IPS DF 4.7 (cell line): Measurements from ENCODE around the gene PPIP5K1.
"Not testable (repeated sequence)": the region's sequence is repeated elsewhere in the genome, so short reads cannot be mapped to it uniquely, and the experiment has no call there.

Experiments
- DNase-seq: peaks from one replicate; pipeline ENCODE4 v3.0.0-alpha.2; 2013; ENCODE audit warnings: low spot score; ENCODE audit errors: extremely low read depth

Gene PPIP5K1

GRCh38 chr15:43545426-43545825, 44.6 kb downstream of the PPIP5K1 start:
- DNase-seq: no peak

GRCh38 chr15:43544266-43544665, 45.7 kb downstream of the PPIP5K1 start:
- no peak for DNase-seq

DNA sequence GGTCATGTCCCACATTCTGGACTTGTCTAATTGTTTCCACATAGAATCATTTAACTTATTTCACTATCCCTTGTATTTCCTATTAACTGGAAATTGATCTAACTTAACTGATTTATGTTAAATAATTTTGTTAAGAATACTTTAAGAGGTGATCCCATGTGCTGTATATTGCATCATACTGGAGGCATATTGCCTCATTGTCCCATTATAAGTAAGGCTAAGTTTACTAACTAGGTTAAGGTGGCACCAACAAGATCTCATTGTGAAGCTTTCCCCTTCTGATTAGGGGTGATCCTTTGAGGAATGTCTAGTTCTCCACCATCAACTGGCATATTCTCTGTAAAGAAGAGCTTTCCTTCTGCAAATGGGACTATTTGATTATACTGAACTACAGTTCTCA, 48.2 kb downstream of the PPIP5K1 start:
- DNase-seq: no peak

GRCh38 chr15:43538091-43538490, 51.9 kb downstream of the PPIP5K1 start:
- no peak for DNase-seq

- no peak for DNase-seq
Observed at GRCh38 chr15:43534897-43535296, 55.1 kb downstream of the PPIP5K1 start.

DNA sequence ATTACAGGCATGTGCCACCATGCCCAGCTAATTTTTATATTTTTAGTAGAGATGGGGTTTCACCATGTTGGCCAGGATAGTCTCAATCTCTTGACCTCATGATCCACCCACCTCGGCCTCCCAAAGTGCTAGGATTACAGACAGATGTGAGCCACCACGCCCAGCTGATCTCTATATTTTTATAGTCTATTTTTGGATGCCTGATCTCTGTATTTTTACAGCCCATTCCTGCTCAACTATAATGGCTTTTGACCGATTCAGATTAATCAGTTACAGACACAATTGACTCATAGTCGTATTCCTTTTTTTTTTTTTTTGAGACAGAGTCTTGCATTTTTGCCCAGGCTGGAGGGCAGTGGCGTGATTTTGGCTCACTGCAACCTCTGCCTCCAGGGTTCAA, 57.2 kb downstream of the PPIP5K1 start:
- not testable (repeated sequence) for DNase-seq

- DNase-seq: no peak
Observed at GRCh38 chr15:43531018-43531670, 58.9 kb downstream of the PPIP5K1 start.

DNA sequence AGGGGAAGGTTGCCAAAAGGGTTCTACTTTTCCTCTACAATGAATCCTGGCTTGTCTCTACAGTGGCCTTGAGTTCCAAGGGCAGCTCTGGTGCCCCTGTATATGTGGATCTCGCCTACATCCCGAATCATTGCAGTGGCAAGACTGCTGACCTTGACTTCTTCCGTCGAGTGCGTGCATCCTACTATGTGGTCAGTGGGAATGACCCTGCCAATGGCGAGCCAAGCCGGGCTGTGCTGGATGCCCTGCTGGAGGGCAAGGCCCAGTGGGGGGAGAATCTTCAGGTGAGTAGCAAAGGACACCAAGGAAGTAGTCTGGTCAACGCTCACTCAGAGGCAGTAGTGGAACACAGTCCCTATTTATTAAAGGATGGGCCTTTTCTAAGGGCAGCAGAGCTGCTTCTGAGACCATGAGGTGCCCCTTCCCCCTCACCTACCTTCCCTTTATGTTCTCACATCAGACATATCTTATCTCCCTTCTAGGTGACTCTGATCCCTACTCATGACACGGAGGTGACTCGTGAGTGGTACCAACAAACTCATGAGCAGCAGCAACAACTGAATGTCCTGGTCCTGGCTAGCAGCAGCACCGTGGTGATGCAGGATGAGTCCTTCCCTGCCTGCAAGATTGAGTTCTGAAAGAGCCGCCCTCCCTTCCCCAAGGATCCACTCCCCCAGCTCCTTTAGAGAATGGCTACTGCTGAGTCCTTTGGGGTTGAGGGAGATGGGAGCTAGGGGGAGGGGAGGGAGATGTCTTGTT, 60.2 kb downstream of the PPIP5K1 start:
- DNase-seq: no peak

DNA sequence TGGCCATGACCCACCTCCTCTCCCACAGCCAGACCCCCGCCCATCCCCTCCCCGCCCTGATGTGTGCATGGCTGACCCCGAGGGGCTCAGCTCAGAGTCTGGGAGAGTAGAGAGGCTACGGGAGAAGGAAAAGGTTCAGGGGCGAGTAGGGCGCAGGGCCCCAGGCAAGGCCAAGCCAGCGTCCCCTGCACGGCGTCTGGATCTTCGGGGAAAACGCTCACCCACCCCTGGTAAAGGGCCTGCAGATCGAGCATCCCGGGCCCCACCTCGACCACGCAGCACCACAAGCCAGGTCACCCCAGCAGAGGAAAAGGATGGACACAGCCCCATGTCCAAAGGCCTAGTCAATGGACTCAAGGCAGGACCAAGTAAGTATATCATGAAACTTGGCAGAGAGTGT, 60.9 kb downstream of the PPIP5K1 start:
- no peak for DNase-seq

DNA sequence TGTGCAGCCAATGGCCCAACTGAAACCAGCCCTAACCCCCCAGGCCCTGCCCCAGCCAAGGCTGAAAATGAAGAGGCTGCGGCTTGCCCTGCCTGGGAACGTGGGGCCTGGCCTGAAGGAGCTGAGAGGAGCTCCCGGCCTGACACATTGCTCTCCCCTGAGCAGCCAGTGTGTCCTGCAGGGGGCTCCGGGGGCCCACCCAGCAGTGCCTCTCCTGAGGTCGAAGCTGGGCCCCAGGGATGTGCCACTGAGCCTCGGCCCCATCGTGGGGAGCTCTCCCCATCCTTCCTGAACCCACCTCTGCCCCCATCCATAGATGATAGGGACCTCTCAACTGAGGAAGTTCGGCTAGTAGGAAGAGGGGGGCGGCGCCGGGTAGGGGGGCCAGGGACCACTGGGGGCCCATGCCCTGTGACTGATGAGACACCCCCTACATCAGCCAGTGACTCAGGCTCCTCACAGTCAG, 61.4 kb downstream of the PPIP5K1 start:
- no peak for DNase-seq

DNA sequence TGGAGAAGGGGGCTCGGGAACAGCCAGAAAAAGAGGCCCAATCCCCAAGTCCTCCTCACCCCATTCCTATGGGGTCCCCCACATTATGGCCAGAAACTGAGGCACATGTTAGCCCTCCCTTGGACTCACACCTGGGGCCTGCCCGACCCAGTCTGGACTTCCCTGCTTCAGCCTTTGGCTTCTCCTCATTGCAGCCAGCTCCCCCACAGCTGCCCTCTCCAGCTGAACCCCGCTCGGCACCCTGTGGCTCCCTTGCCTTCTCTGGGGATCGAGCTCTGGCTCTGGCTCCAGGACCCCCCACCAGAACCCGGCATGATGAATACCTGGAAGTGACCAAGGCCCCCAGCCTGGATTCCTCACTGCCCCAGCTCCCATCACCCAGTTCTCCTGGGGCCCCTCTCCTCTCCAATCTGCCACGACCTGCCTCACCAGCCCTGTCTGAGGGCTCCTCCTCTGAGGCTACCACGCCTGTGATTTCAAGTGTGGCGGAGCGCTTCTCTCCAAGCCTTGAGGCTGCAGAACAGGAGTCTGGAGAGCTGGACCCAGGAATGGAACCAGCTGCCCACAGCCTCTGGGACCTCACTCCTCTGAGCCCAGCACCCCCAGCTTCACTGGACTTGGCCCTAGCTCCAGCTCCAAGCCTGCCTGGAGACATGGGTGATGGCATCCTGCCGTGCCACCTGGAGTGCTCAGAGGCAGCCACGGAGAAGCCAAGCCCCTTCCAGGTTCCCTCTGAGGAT, 62.0 kb downstream of the PPIP5K1 start:
- no peak for DNase-seq

- no peak for DNase-seq
Observed at GRCh38 chr15:43527016-43527801, 62.8 kb downstream of the PPIP5K1 start.

- DNase-seq: no peak
Observed at GRCh38 chr15:43526261-43526930, 63.6 kb downstream of the PPIP5K1 start.

GRCh38 chr15:43525131-43525530, 64.9 kb downstream of the PPIP5K1 start:
- no peak for DNase-seq

DNA sequence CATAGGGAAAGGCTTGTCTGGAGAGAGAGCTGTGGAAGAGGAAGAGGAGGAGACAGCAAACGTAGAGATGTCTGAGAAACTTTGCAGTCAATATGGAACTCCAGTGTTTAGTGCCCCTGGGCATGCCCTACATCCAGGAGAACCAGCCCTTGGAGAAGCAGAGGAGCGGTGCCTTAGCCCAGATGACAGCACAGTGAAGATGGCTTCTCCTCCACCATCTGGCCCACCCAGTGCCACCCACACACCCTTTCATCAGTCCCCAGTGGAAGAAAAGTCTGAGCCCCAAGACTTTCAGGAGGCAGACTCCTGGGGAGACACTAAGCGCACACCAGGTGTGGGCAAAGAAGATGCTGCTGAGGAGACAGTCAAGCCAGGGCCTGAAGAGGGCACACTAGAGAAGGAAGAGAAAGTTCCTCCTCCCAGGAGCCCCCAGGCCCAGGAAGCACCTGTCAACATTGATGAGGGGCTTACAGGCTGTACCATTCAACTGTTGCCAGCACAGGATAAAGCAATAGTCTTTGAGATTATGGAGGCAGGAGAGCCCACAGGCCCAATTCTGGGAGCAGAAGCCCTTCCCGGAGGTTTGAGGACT, 65.7 kb downstream of the PPIP5K1 start:
- no peak for DNase-seq

GRCh38 chr15:43523646-43524045, 66.4 kb downstream of the PPIP5K1 start:
- DNase-seq: no peak

GRCh38 chr15:43522247-43522646, 67.8 kb downstream of the PPIP5K1 start:
- no peak for DNase-seq

DNA sequence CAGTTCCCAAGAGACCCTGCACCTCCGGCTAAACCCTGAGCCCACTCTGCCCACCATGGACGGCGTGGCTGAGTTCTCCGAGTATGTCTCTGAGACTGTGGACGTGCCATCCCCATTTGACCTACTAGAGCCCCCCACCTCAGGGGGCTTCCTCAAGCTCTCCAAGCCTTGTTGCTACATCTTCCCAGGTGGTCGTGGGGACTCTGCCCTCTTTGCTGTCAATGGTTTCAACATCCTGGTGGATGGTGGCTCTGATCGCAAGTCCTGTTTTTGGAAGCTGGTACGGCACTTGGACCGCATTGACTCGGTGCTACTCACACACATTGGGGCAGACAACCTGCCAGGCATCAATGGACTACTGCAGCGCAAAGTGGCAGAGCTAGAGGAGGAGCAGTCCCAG, 68.6 kb downstream of the PPIP5K1 start:
- no peak for DNase-seq

- no peak for DNase-seq
Observed at GRCh38 chr15:43520138-43520537, 69.9 kb downstream of the PPIP5K1 start.

GRCh38 chr15:43519196-43519595, 70.8 kb downstream of the PPIP5K1 start:
- DNase-seq: no peak
